A673 (cell line): ENCODE measurements around the gene STING1. TPM values are rescaled to one million over a fixed set of nuclear protein-coding genes. Genes with fewer than 3 reads are reported as not detected.

ENCODE experiments used
- BruUV-seq: library from RNA; stranded (reverse); fragments of 400-500 nt; replicated peaks from 2 replicates; lab custom pipeline; 2021; lab: Mats Ljungman, UMichigan
- CTCF ChIA-PET: fragments of 300-600 bp; sonication (Branson Sonifier 250); formaldehyde crosslinking; loops from one replicate; lab custom pipeline; 2022; ENCODE audit warnings: antibody characterized with exemption; lab: Charles Lee
- POLR2A ChIA-PET: fragments of 300-600 bp; sonication (Branson Sonifier 250); formaldehyde crosslinking; loops from one replicate; lab custom pipeline; 2022; ENCODE audit warnings: antibody characterized with exemption; ENCODE audit not compliant: low non-redundant PET; lab: Charles Lee
- DNase-seq: peaks from one replicate; pipeline ENCODE4 v3.0.0-alpha.2; 2015; ENCODE audit warnings: low spot score
- H3K27ac ChIP-seq: fragments of 200-600 bp; sonication (generic); 2 replicates; pipeline ENCODE4 v1.5.1; 2016; ENCODE audit warnings: mixed run types, low read depth, mild to moderate bottlenecking, mixed read lengths, antibody characterized with exemption, low read length; ENCODE audit not compliant: poor library complexity, severe bottlenecking
- H3K27me3 ChIP-seq: fragments of 200-600 bp; sonication (generic); replicated peaks from 2 replicates; pipeline ENCODE4 v1.6.1; 2017; ENCODE audit warnings: mixed run types, low read depth, mild to moderate bottlenecking, mixed read lengths, antibody characterized with exemption, low read length; ENCODE audit not compliant: insufficient read depth, poor library complexity
- H3K36me3 ChIP-seq: fragments of 200-600 bp; sonication (generic); 2 replicates; pipeline ENCODE4 v1.6.1; 2016; ENCODE audit warnings: mixed run types, mild to moderate bottlenecking, mixed read lengths, antibody characterized with exemption, low read length; ENCODE audit not compliant: insufficient read depth, poor library complexity, severe bottlenecking
- H3K4me1 ChIP-seq: fragments of 200-600 bp; sonication (generic); 2 replicates; pipeline ENCODE4 v1.6.1; 2017; ENCODE audit warnings: mixed run types, mild to moderate bottlenecking, mixed read lengths, antibody characterized with exemption, low read length; ENCODE audit not compliant: insufficient read depth, poor library complexity, severe bottlenecking
- H3K4me3 ChIP-seq: fragments of 200-600 bp; sonication (generic); 2 replicates; pipeline ENCODE4 v1.5.1; 2016; ENCODE audit warnings: low read depth, mixed run types, mild to moderate bottlenecking, mixed read lengths, low read length; ENCODE audit not compliant: poor library complexity, severe bottlenecking
- H3K9me3 ChIP-seq: fragments of 200-600 bp; sonication (generic); 2 replicates; pipeline ENCODE4 v1.6.1; 2016; ENCODE audit warnings: mixed run types, low read depth, mild to moderate bottlenecking, mixed read lengths, antibody characterized with exemption, low read length; ENCODE audit not compliant: poor library complexity, severe bottlenecking
- CTCF ChIP-seq: fragments of 300-800, 200-600 bp; sonication (generic); conservative IDR thresholded peaks from 2 replicates; pipeline ENCODE4 v1.5.1; 2017; ENCODE audit warnings: low read depth, mild to moderate bottlenecking, antibody characterized with exemption, low read length, moderate library complexity, mixed read lengths
- EZH2 ChIP-seq: fragments of 200-600 bp; sonication (generic); IDR thresholded peaks from 2 replicates; pipeline ENCODE4 v1.6.1; 2017; ENCODE audit warnings: borderline replicate concordance, low read depth, mild to moderate bottlenecking, mixed read lengths, antibody characterized with exemption, low read length; ENCODE audit not compliant: poor library complexity, severe bottlenecking
- intact Hi-C: fragments of 100-400 bp; cut with micrococcal nuclease; formaldehyde crosslinking; loops from one replicate; pipeline ENCODE4 v1.10.0; 2022; ENCODE audit not compliant: unreplicated experiment
- total RNA-seq: library from RNA; stranded (reverse); gene quantifications from 2 replicates; pipeline ENCODE4 v1.2.3, GENCODE V29; 2021

Gene STING1
- total RNA-seq, 1 experiment from 2014 or later = 30.7 TPM

- Histone ChIP-seq H3K36me3 (no peaks in the 10 kb centered on the region), H3K27me3 (no peaks in the 10 kb centered on the region), H3K4me3 (no peak overlapping the region), H3K27ac (no peak overlapping the region), H3K4me1 (no peaks in the 10 kb centered on the region), H3K9me3 (no peaks in the 10 kb centered on the region)
- DNase-seq = no peak
- no peak for TF ChIP-seq CTCF
- no peak for TF ChIP-seq EZH2
- ChIA-PET POLR2A (no interaction called here), CTCF (no interaction called here)
- intact Hi-C loops = no loop called here
- no TSS peak for BruUV-seq
These were observed 50.9 kb downstream of the STING1 start for GRCh38 chr5:139431706-139432105.

- no peak for DNase-seq
- intact Hi-C loops = no loop called here
- POLR2A ChIA-PET = no interaction called here
- CTCF ChIA-PET = no interaction called here
- no TSS peak for BruUV-seq
- Histone ChIP-seq H3K36me3 (no peaks in the 10 kb centered on the region), H3K9me3 (no peaks in the 10 kb centered on the region), H3K27ac (no peak overlapping the region), H3K27me3 (no peaks in the 10 kb centered on the region), H3K4me3 (no peak overlapping the region), H3K4me1 (peaks cover 7% of the 10 kb centered on the region)
- no peak for TF ChIP-seq EZH2
- TF ChIP-seq CTCF = no peak
These were observed 52.5 kb downstream of the STING1 start for GRCh38 chr5:139430015-139430414.

GRCh38 chr5:139426203-139426885 lies 56.2 kb downstream of the STING1 start:
- BruUV-seq = no TSS peak
- H3K36me3 ChIP-seq = no peaks in the 10 kb centered on the region
- POLR2A ChIA-PET = no interaction called here
- intact Hi-C loops = no loop called here
- H3K27me3 ChIP-seq = no peaks in the 10 kb centered on the region
- no peak for TF ChIP-seq EZH2
- no peak for TF ChIP-seq CTCF
- H3K9me3 ChIP-seq = no peaks in the 10 kb centered on the region
- H3K4me3 ChIP-seq = no peak overlapping the region
- DNase-seq = no peak
- no peak overlapping the region for H3K27ac ChIP-seq
- H3K4me1 ChIP-seq = peaks cover 7% of the 10 kb centered on the region
- CTCF ChIA-PET = no interaction called here

Other genes with a start within 250 kb of the STING1 start
- 286 and 299 TPM in 2 replicates for gene MATR3, start 189.0 kb downstream of the STING1 start, total RNA-seq
- 95.0 and 108 TPM in 2 replicates for gene PAIP2, start 140.9 kb downstream of the STING1 start, total RNA-seq
- not detected in 2 replicates for gene SLC23A1, start 99.5 kb downstream of the STING1 start, total RNA-seq
- not detected in 2 replicates for gene MZB1, start 92.8 kb downstream of the STING1 start, total RNA-seq
- gene PROB1, start 87.7 kb downstream of the STING1 start, total RNA-seq = 0.82 and 1.0 TPM in 2 replicates
- 4.0 and 4.2 TPM in 2 replicates for gene SPATA24, start 78.7 kb downstream of the STING1 start, total RNA-seq
- gene DNAJC18, start 43.2 kb downstream of the STING1 start, total RNA-seq = 16.7 and 21.1 TPM in 2 replicates
- 1.1 and 1.6 TPM in 2 replicates for gene ECSCR, start 20.0 kb downstream of the STING1 start, total RNA-seq
- not detected in 2 replicates for gene SMIM33, start 11.8 kb downstream of the STING1 start, total RNA-seq
- 186 and 202 TPM in 2 replicates for gene UBE2D2, start 78.6 kb upstream of the STING1 start, total RNA-seq
- 56.4 and 57.2 TPM in 2 replicates for gene CXXC5, start 165.6 kb upstream of the STING1 start, total RNA-seq